ENCODE data around the gene LRCOL1.

LRCOL1 gene

GRCh38 chr12:132618683-132619043 lies 8.3 kb upstream of the LRCOL1 start, which contains the start of gene P2RX2:
TSS of gene P2RX2 (plus strand) at chr12:132618776. CDS start at chr12:132618817, 41 bp downstream.
- H3K36me3 ChIP-seq: peaks cover 0 to 13% (median 9%) of the 10 kb centered on the region in 11 experiments; a peak in 14 of 22 replicates
- H3K9me3 ChIP-seq (replicated peaks in 1 of 11): peaks cover 32 to 37% (median 34%) of the 10 kb centered on the region in 11 experiments
- H3K4me2 ChIP-seq: no peak within 1 kb of the TSS
- H3K27me3 ChIP-seq: peaks cover 48 to 65% (median 60%) of the 10 kb centered on the region in 11 experiments
- H3K27ac ChIP-seq: no peak within 1 kb of the TSS
- H3K4me1 ChIP-seq: peaks cover 0 to 10% (median 2%) of the 10 kb centered on the region in 10 experiments; a peak in 3 of 20 replicates
- TF ChIP-seq Cebpa-rat (IDR thresholded peaks at IDR 0.05): no peak
- peak within 1 kb of the TSS in 3 of 10 experiments; percentile 27 to 35 (median 35); a peak in 3 of 20 replicates for H3K4me3 ChIP-seq
- H4K20me1 ChIP-seq: peaks cover 0 to 36% (median 26%) of the 10 kb centered on the region in 11 experiments; a peak in 15 of 22 replicates
- no peak within 1 kb of the TSS for H3K9ac ChIP-seq

DNA sequence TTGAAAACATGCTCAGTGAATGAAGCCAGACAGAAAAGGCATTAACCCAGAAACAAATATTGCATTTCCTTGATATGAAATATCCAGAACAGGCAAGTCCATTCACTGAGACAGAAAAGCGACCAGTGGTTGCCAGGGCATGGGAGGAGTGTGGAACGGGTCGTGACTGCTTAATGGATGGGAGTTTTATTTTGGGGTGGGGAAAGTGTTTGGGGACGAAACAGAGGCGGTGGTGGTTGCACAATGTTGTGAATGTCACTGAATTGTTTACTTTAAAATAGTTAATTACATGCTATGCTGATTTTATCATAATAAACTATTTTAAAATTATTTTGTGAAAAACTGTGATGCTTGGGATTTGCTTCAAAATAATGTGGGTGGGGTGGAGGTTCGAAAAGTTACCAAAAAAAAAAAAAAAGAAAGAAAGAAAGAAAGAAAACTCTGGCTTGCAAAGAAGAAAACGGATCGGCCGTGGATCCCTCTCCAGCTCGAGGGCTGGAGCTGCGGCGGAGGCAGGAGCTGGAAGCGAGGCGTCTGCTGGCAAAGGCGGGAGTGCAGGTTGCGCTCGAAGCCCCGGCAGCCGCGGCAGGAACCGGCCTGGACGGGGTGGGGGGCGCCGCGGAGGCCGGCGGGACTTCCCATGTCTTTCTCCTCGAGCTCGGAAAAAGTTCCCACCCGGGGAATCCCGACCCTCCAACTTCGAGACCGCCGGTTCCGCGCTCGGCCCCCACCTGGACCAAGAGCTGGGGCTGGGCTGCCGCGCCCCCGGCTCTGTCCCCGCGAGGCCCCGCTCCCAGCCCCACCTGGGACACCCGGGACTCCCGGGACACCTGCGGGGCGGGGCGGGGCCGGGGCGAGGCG lies 7.7 kb upstream of the LRCOL1 start:
- H3K4me2 ChIP-seq: no peak overlapping the region
- peak overlapping the region in 3 of 10 experiments; percentile 27 to 35 (median 35); a peak in 3 of 20 replicates for H3K4me3 ChIP-seq
- H3K9me3 ChIP-seq (replicated peaks in 1 of 11): peaks cover 32 to 37% (median 34%) of the 10 kb centered on the region in 11 experiments
- no peak for TF ChIP-seq Cebpa-rat (IDR thresholded peaks at IDR 0.05)
- peaks cover 0 to 10% (median 2%) of the 10 kb centered on the region in 10 experiments; a peak in 3 of 20 replicates for H3K4me1 ChIP-seq
- no peak overlapping the region for H3K27ac ChIP-seq
- H4K20me1 ChIP-seq: peaks cover 0 to 30% (median 22%) of the 10 kb centered on the region in 11 experiments; a peak in 15 of 22 replicates
- peaks cover 0 to 7% (median 4%) of the 10 kb centered on the region in 11 experiments; a peak in 6 of 22 replicates for H3K36me3 ChIP-seq
- H3K9ac ChIP-seq: no peak overlapping the region
- H3K27me3 ChIP-seq: peaks cover 48 to 65% (median 60%) of the 10 kb centered on the region in 11 experiments

GRCh38 chr12:132617135-132617701 lies 6.8 kb upstream of the LRCOL1 start:
- no peak overlapping the region for H3K4me2 ChIP-seq
- H4K20me1 ChIP-seq: peaks cover 0 to 21% (median 18%) of the 10 kb centered on the region in 11 experiments; a peak in 15 of 22 replicates
- H3K27ac ChIP-seq: no peak overlapping the region
- peak overlapping the region in 5 of 10 experiments; percentile 1 to 35 (median 27); a peak in 5 of 20 replicates for H3K4me3 ChIP-seq
- TF ChIP-seq Cebpa-rat (IDR thresholded peaks at IDR 0.05): no peak
- peaks cover 32 to 37% (median 34%) of the 10 kb centered on the region in 11 experiments for H3K9me3 ChIP-seq (replicated peaks in 1 of 11)
- peaks cover 0 to 10% (median 0%) of the 10 kb centered on the region in 10 experiments; a peak in 3 of 20 replicates for H3K4me1 ChIP-seq
- no peak overlapping the region for H3K9ac ChIP-seq
- H3K36me3 ChIP-seq: peaks cover 0 to 3% (median 0%) of the 10 kb centered on the region in 11 experiments; a peak in 2 of 22 replicates
- peaks cover 48 to 65% (median 60%) of the 10 kb centered on the region in 11 experiments for H3K27me3 ChIP-seq

DNA sequence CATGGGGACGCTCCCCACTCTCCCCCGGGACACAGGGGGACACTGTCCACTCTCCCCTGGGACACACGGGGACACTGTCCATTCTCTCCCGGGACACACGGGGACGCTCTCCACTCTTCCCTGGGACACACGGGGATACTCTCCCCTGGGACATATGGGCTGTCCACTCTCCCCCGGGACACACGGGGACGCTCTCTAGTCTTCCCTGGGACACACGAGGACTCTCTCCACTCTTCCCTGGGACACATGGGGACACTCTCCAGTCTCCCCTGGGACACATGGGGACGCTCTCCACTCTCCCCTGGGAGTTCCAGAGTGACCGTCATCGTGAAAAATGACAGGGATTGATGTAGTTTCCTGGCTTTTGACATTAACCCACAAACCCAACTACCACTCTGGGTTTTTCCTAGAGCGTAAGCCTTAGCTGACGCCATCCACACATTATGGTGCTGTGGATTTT lies 5.2 kb upstream of the LRCOL1 start:
- H3K27ac ChIP-seq: no peak overlapping the region
- H3K4me3 ChIP-seq: no peak overlapping the region; a peak in 1 of 20 replicates
- no peak overlapping the region for H3K9ac ChIP-seq
- TF ChIP-seq Cebpa-rat (IDR thresholded peaks at IDR 0.05): no peak
- H3K36me3 ChIP-seq: peaks cover 0 to 3% (median 0%) of the 10 kb centered on the region in 11 experiments; a peak in 2 of 22 replicates
- H4K20me1 ChIP-seq: peaks cover 0 to 5% (median 4%) of the 10 kb centered on the region in 11 experiments; a peak in 9 of 22 replicates
- peaks cover 46 to 63% (median 54%) of the 10 kb centered on the region in 11 experiments for H3K27me3 ChIP-seq
- H3K4me1 ChIP-seq: peaks cover 0 to 14% (median 4%) of the 10 kb centered on the region in 10 experiments; a peak in 17 of 20 replicates
- H3K4me2 ChIP-seq: peak overlapping the region in 2 of 11 experiments; percentile 19 to 30; a peak in 1 of 22 replicates
- H3K9me3 ChIP-seq (replicated peaks in 1 of 11): peaks cover 39 to 44% (median 43%) of the 10 kb centered on the region in 11 experiments

GRCh38 chr12:132614861-132615578 lies 4.6 kb upstream of the LRCOL1 start:
- TF ChIP-seq Cebpa-rat (IDR thresholded peaks at IDR 0.05): no peak
- peaks cover 2 to 20% (median 10%) of the 10 kb centered on the region in 10 experiments for H3K4me1 ChIP-seq
- peaks cover 39 to 44% (median 43%) of the 10 kb centered on the region in 11 experiments for H3K9me3 ChIP-seq (replicated peaks in 1 of 11)
- no peak overlapping the region for H3K9ac ChIP-seq
- H3K27ac ChIP-seq: no peak overlapping the region
- H3K36me3 ChIP-seq: peaks cover 0 to 3% (median 0%) of the 10 kb centered on the region in 11 experiments; a peak in 2 of 22 replicates
- H3K4me3 ChIP-seq: no peak overlapping the region
- H3K4me2 ChIP-seq: peak overlapping the region in 5 of 11 experiments; percentile 3 to 33 (median 19); a peak in 2 of 22 replicates
- peaks cover 46 to 61% (median 54%) of the 10 kb centered on the region in 11 experiments for H3K27me3 ChIP-seq
- H4K20me1 ChIP-seq: no peaks in the 10 kb centered on the region

DNA sequence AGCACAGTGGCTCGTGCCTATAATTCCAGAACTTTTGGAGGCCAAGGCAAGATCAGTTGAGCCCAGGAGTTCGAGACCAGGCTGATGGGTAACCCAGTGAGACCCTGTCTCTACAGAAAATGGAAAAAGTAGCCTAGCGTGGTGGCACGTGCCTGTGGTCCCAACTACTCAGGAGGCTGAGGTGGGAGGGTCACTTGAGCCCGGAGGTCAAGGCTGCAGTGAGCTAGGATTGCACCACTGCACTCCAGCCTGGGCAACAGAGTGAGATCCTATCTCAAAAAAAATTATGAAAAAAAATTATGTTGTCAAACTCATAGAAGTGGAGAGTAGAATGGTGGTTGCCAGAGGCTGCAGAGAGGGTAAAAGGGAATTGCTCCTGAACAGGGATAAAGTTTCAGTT lies 3.6 kb upstream of the LRCOL1 start:
- no peak overlapping the region for H3K9ac ChIP-seq
- peaks cover 42 to 62% (median 54%) of the 10 kb centered on the region in 11 experiments for H3K27me3 ChIP-seq
- peaks cover 39 to 44% (median 43%) of the 10 kb centered on the region in 11 experiments for H3K9me3 ChIP-seq (replicated peaks in 1 of 11)
- H3K4me2 ChIP-seq: no peak overlapping the region
- H3K36me3 ChIP-seq: peaks cover 0 to 3% (median 0%) of the 10 kb centered on the region in 11 experiments; a peak in 2 of 22 replicates
- no peak overlapping the region for H3K4me3 ChIP-seq
- H4K20me1 ChIP-seq: no peaks in the 10 kb centered on the region
- no peak for TF ChIP-seq Cebpa-rat (IDR thresholded peaks at IDR 0.05)
- H3K27ac ChIP-seq: no peak overlapping the region
- H3K4me1 ChIP-seq: peaks cover 6 to 26% (median 17%) of the 10 kb centered on the region in 10 experiments

DNA sequence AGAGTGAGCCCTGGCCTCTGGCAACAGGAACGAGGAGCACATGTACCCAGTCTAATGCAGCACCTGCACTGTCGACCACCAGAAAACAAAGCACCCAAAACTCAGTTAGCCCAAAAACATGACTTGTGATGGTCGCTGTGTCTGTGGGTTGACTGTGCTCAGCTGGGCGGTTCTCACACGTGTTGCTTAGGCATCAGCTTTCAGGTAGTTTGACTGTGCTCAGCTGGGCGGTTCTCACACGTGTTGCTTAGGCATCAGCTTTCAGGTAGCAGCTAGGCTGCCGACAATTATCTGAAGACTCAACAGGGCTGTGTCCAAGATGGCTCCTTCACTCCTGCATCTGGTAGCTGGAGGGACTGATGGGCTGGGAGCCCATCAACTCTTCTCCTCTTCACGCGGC lies 1.2 kb upstream of the LRCOL1 start:
- Histone ChIP-seq H4K20me1 (0 out of 22 replicates have a peak, but pooled peaks cover 0 to 6% (median 0%) of the 10 kb centered on the region in 11 experiments), H3K4me2 (0 out of 22 replicates have a peak overlapping the region, but pooled peaks of 1 of the 11 experiments have one; percentile 88), H3K4me1 (peaks cover 10 to 36% (median 25%) of the 10 kb centered on the region in 10 experiments), H3K9ac (no peak overlapping the region), H3K36me3 (no peaks in the 10 kb centered on the region), H3K27me3 (peaks cover 28 to 63% (median 47%) of the 10 kb centered on the region in 11 experiments), H3K4me3 (no peak overlapping the region), H3K27ac (no peak overlapping the region), H3K9me3 (replicated peaks in 1 of 11) (peaks cover 19 to 22% (median 22%) of the 10 kb centered on the region in 11 experiments)
- no peak for TF ChIP-seq Cebpa-rat (IDR thresholded peaks at IDR 0.05)
